ENCODE measurements around the gene HESX1. TPM values are rescaled to one million over a fixed set of nuclear protein-coding genes. Genes with fewer than 3 reads are reported as not detected.

HESX1 gene
- total RNA-seq, 1 experiment from 2014 or later = 5.6 TPM

GRCh38 chr3:57154470-57155309 is 45.1 kb downstream of the HESX1 start (continued):
- no peak for TF ChIP-seq ZMAT4 (CRISPR knock-in tag; IDR thresholded peaks at IDR 0.05)

GRCh38 chr3:57152151-57153143 is 47.3 kb downstream of the HESX1 start:
- peak overlapping the region; percentile 60; the same call in 1 of the 2 replicates for H3K27ac Mint-ChIP-seq
- CTCF ChIA-PET = interaction anchor here (0.6 to 1.7 kb wide), 8 partner anchors 8 to 1920 kb away, joined by 3 to 5 read pairs (median 3); no protein-coding TSS in a partner anchor
- peaks cover 18% of the 10 kb centered on the region for H3K36me3 Mint-ChIP-seq
- peak overlapping the region; percentile 3; the same call in 1 of the 2 replicates for H3K4me3 Mint-ChIP-seq
- no peaks in the 10 kb centered on the region for H3K9me3 Mint-ChIP-seq
- peak; percentile 56 for ATAC-seq
- no peak for DNase-seq (ENCODE audit: low spot score)
- 0 out of 2 replicates have a peak, but pooled peaks cover 3% of the 10 kb centered on the region for H3K27me3 Mint-ChIP-seq (ENCODE audit: low read depth)
- TF ChIP-seq, protein P1, sequence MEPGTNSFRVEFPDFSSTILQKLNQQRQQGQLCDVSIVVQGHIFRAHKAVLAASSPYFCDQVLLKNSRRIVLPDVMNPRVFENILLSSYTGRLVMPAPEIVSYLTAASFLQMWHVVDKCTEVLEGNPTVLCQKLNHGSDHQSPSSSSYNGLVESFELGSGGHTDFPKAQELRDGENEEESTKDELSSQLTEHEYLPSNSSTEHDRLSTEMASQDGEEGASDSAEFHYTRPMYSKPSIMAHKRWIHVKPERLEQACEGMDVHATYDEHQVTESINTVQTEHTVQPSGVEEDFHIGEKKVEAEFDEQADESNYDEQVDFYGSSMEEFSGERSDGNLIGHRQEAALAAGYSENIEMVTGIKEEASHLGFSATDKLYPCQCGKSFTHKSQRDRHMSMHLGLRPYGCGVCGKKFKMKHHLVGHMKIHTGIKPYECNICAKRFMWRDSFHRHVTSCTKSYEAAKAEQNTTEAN (CRISPR knock-in tag; IDR thresholded peaks at IDR 0.05) = no peak
- TF ChIP-seq TP53 (CRISPR knock-in tag; IDR thresholded peaks at IDR 0.05) (no peak), CREM (CRISPR knock-in tag; IDR thresholded peaks at IDR 0.05) (peak; percentile 18; the same call in 1 of the 2 replicates)
- peaks cover 74% of the 10 kb centered on the region for H3K4me1 Mint-ChIP-seq
- POLR2A ChIA-PET = interaction anchor here (0.6 to 1.0 kb wide), 2 partner anchors 8 to 148 kb away, joined by 3 read pairs; no protein-coding TSS in a partner anchor

DNA sequence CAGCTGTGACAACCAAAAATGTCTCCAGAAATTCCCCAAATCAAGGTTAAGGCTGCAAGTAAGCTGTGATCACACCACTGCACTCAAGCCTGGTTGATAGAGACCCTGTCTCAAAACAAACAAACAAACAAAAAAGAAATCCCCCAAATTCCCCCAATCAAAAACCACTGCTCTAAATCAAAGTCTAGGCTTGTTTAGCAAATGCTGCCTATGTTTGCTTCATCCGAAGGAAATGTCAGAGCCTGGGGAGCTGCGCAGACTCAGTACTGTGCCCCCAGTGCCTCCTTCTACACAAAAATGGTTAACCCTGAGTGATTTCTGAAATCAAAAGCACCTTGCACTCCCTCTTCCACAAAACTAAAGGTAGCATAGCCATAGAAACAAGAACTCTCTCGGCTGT is 48.0 kb downstream of the HESX1 start:
- no peaks in the 10 kb centered on the region for H3K9me3 Mint-ChIP-seq
- no peak overlapping the region for H3K4me3 Mint-ChIP-seq
- peaks cover 69% of the 10 kb centered on the region for H3K4me1 Mint-ChIP-seq
- H3K27me3 Mint-ChIP-seq (ENCODE audit: low read depth) = no peaks in the 10 kb centered on the region
- H3K27ac Mint-ChIP-seq = peak overlapping the region; percentile 60; the same call in 1 of the 2 replicates
- DNase-seq (ENCODE audit: low spot score) (no peak), ATAC-seq (peak; percentile 6; the same call in 1 of the 2 replicates)
- H3K36me3 Mint-ChIP-seq = peaks cover 18% of the 10 kb centered on the region
- ChIA-PET POLR2A (interaction anchor here (1.0 kb wide), 1 partner anchor 9 kb away, joined by 3 read pairs; no protein-coding TSS in a partner anchor), CTCF (interaction anchor here (0.6 to 1.7 kb wide), 7 partner anchors 9 to 1921 kb away, joined by 3 to 5 read pairs (median 3); no protein-coding TSS in a partner anchor)
- TF ChIP-seq SP1 (CRISPR knock-in tag; conservative IDR thresholded peaks at IDR 0.05) (no peak), OVOL2 (CRISPR knock-in tag; IDR thresholded peaks at IDR 0.05; ENCODE audit: borderline replicate concordance) (no peak), CBFB (CRISPR knock-in tag; IDR thresholded peaks at IDR 0.05; ENCODE audit: low read depth) (no peak), ATF1 (CRISPR knock-in tag; IDR thresholded peaks at IDR 0.05) (no peak), ZNF138 (CRISPR knock-in tag; conservative IDR thresholded peaks at IDR 0.05) (no peak), STAT6 (CRISPR knock-in tag; conservative IDR thresholded peaks at IDR 0.05; ENCODE audit: low read depth) (no peak), IRF1 (CRISPR knock-in tag; IDR thresholded peaks at IDR 0.05) (no peak), NFYB (CRISPR knock-in tag; conservative IDR thresholded peaks at IDR 0.05; ENCODE audit: low read depth) (no peak), CREB1 (CRISPR knock-in tag; IDR thresholded peaks at IDR 0.05) (no peak), TP53 (CRISPR knock-in tag; IDR thresholded peaks at IDR 0.05) (no peak), IRF2 (CRISPR knock-in tag; IDR thresholded peaks at IDR 0.05; ENCODE audit: borderline replicate concordance, low read depth) (no peak), RORB (CRISPR knock-in tag; IDR thresholded peaks at IDR 0.05) (no peak)
- TF ChIP-seq, protein P2, sequence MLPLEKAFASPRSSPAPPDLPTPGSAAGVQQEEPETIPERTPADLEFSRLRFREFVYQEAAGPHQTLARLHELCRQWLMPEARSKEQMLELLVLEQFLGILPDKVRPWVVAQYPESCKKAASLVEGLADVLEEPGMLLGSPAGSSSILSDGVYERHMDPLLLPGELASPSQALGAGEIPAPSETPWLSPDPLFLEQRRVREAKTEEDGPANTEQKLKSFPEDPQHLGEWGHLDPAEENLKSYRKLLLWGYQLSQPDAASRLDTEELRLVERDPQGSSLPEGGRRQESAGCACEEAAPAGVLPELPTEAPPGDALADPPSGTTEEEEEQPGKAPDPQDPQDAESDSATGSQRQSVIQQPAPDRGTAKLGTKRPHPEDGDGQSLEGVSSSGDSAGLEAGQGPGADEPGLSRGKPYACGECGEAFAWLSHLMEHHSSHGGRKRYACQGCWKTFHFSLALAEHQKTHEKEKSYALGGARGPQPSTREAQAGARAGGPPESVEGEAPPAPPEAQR (CRISPR knock-in tag; IDR thresholded peaks at IDR 0.05) = no peak
- TF ChIP-seq, protein P3, sequence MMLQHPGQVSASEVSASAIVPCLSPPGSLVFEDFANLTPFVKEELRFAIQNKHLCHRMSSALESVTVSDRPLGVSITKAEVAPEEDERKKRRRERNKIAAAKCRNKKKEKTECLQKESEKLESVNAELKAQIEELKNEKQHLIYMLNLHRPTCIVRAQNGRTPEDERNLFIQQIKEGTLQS (CRISPR knock-in tag; conservative IDR thresholded peaks at IDR 0.05) = no peak
- TF ChIP-seq, protein P4, sequence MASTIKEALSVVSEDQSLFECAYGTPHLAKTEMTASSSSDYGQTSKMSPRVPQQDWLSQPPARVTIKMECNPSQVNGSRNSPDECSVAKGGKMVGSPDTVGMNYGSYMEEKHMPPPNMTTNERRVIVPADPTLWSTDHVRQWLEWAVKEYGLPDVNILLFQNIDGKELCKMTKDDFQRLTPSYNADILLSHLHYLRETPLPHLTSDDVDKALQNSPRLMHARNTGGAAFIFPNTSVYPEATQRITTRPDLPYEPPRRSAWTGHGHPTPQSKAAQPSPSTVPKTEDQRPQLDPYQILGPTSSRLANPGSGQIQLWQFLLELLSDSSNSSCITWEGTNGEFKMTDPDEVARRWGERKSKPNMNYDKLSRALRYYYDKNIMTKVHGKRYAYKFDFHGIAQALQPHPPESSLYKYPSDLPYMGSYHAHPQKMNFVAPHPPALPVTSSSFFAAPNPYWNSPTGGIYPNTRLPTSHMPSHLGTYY (CRISPR knock-in tag; IDR thresholded peaks at IDR 0.05) = no peak
- TF ChIP-seq, protein P5, sequence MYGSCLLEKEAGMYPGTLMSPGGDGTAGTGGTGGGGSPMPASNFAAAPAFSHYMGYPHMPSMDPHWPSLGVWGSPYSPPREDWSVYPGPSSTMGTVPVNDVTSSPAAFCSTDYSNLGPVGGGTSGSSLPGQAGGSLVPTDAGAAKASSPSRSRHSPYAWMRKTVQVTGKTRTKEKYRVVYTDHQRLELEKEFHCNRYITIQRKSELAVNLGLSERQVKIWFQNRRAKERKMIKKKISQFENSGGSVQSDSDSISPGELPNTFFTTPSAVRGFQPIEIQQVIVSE (CRISPR knock-in tag; IDR thresholded peaks at IDR 0.05; ENCODE audit: borderline replicate concordance) = no peak

Data from WTC11 (cell line).